GM21737 (cell line): ENCODE data around the gene IFNL3.
"Not testable (repeated sequence)": the region's sequence is repeated elsewhere in the genome, so short reads cannot be mapped to it uniquely, and the experiment has no call there.

Experiments used
- ATAC-seq: cut with Tn5 transposase; IDR thresholded peaks from one replicate; pipeline ENCODE4 v1.9.1; 2021; ENCODE audit warnings: mild to moderate bottlenecking, moderate library complexity; ENCODE audit not compliant: unreplicated experiment

IFNL3 gene

GRCh38 chr19:39244410-39245100 is at the start of gene IFNL3:
IFNL3 (minus strand) TSS chr19:39245006; CDS start chr19:39244967, 39 bp downstream.
- ATAC-seq: not testable (repeated sequence)

GRCh38 chr19:39293394-39293793 is 48.6 kb upstream of the IFNL3 start:
- no peak for ATAC-seq

GRCh38 chr19:39284032-39284431 is 39.2 kb upstream of the IFNL3 start:
- no peak for ATAC-seq

- ATAC-seq: no peak
Observed at GRCh38 chr19:39282021-39282420, 37.2 kb upstream of the IFNL3 start.

GRCh38 chr19:39277598-39277997 is 32.8 kb upstream of the IFNL3 start:
- no peak for ATAC-seq

GRCh38 chr19:39276740-39277139 is 31.9 kb upstream of the IFNL3 start:
- no peak for ATAC-seq

GRCh38 chr19:39275578-39275977 is 30.8 kb upstream of the IFNL3 start:
- ATAC-seq: no peak

GRCh38 chr19:39273859-39274258 is 29.1 kb upstream of the IFNL3 start:
- ATAC-seq: not testable (repeated sequence)

- ATAC-seq: no peak
Observed at GRCh38 chr19:39270036-39270871, 25.4 kb upstream of the IFNL3 start.

GRCh38 chr19:39269369-39269768 is 24.6 kb upstream of the IFNL3 start:
- not testable (repeated sequence) for ATAC-seq

- ATAC-seq: not testable (repeated sequence)
Observed at GRCh38 chr19:39268531-39269223, 23.9 kb upstream of the IFNL3 start.

- ATAC-seq: not testable (repeated sequence)
Observed at GRCh38 chr19:39268085-39268484, 23.3 kb upstream of the IFNL3 start, which contains the start of gene IFNL2. IFNL2 (plus strand) TSS chr19:39268396; CDS start chr19:39268569, 173 bp downstream.

- ATAC-seq: no peak
Observed at GRCh38 chr19:39265321-39265916, 20.6 kb upstream of the IFNL3 start.

GRCh38 chr19:39264306-39265290 is 19.8 kb upstream of the IFNL3 start:
- no peak for ATAC-seq

GRCh38 chr19:39263912-39264305 is 19.1 kb upstream of the IFNL3 start:
- no peak for ATAC-seq

GRCh38 chr19:39262496-39262895 is 17.7 kb upstream of the IFNL3 start:
- no peak for ATAC-seq

- no peak for ATAC-seq
Observed at GRCh38 chr19:39261704-39262103, 16.9 kb upstream of the IFNL3 start.

GRCh38 chr19:39257227-39257626 is 12.4 kb upstream of the IFNL3 start:
- no peak for ATAC-seq

GRCh38 chr19:39254531-39255345 is 9.9 kb upstream of the IFNL3 start:
- no peak for ATAC-seq
